CD4-positive, alpha-beta T cell (primary cell): ENCODE data around the gene DYNC1LI2. TPM values are rescaled to one million over a fixed set of nuclear protein-coding genes. Genes with fewer than 3 reads are reported as not detected.

ENCODE experiments used
- ATAC-seq: fragments of 200-7000 bp; cut with Tn5 transposase; one replicate; pipeline ENCODE4 v1.10.0; 2022; ENCODE audit warnings: mild to moderate bottlenecking; ENCODE audit not compliant: poor library complexity
- CTCF ChIA-PET: fragments of 350-600 bp; sonication (Branson Sonifier 250); formaldehyde crosslinking; loops from one replicate; lab custom pipeline; 2021; ENCODE audit warnings: antibody characterized with exemption, inconsistent platforms; lab: Charles Lee
- POLR2A ChIA-PET: fragments of 350-600 bp; sonication (Branson Sonifier 250); formaldehyde crosslinking; loops from one replicate; lab custom pipeline; 2021; ENCODE audit warnings: antibody characterized with exemption, inconsistent platforms; lab: Charles Lee
- DNase-seq, 14 experiments: peaks; one replicate each; pipeline ENCODE4 v3.0.0-alpha.2; 2013 to 2020; ENCODE audit warnings: mixed read lengths in 2 of 14
- H3K27ac ChIP-seq, 2 donors: one replicate each; pipeline versions ENCODE4 v1.5.1 to v1.7.0; 2013; ENCODE audit warnings: low read length in 2 of 2, low read depth in 1 of 2, mild to moderate bottlenecking in 1 of 2
- H3K27me3 ChIP-seq, 2 experiments: 1 replicate in 1 of 2; 2 replicates in 1 of 2; pipeline versions ENCODE4 v1.6.1 to v1.7.0; 2013; ENCODE audit warnings: low read length in 2 of 2, control low read depth in 1 of 2, mild to moderate bottlenecking in 1 of 2, moderate library complexity in 1 of 2; ENCODE audit not compliant: insufficient read depth in 2 of 2, control insufficient read depth in 1 of 2
- H3K36me3 ChIP-seq: one replicate; pipeline ENCODE4 v1.6.1; 2013; ENCODE audit warnings: low read length, control low read depth; ENCODE audit not compliant: insufficient read depth
- H3K4me1 ChIP-seq: one replicate; pipeline ENCODE4 v1.6.1; 2013; ENCODE audit warnings: low read length, control low read depth; ENCODE audit not compliant: insufficient read depth
- H3K4me3 ChIP-seq: one replicate; pipeline ENCODE4 v1.5.1; 2013; ENCODE audit warnings: mild to moderate bottlenecking, low read length, moderate library complexity
- H3K9me3 ChIP-seq, 2 experiments: 1 replicate in 1 of 2; 2 replicates in 1 of 2; pipeline versions ENCODE4 v1.6.1 to v1.7.0; 2013; ENCODE audit warnings: low read length in 2 of 2, mild to moderate bottlenecking in 2 of 2, control low read depth in 1 of 2, moderate library complexity in 1 of 2; ENCODE audit not compliant: control insufficient read depth in 1 of 2, insufficient read depth in 1 of 2
- H3K27ac Mint-ChIP-seq: one replicate; pipeline ENCODE4 v1.8.0; 2020; ENCODE audit warnings: mixed read lengths
- H3K27me3 Mint-ChIP-seq: one replicate; pipeline ENCODE4 v1.8.0; 2021; ENCODE audit warnings: mixed read lengths
- H3K36me3 Mint-ChIP-seq: one replicate; pipeline ENCODE4 v1.8.0; 2021; ENCODE audit warnings: low read depth, mixed read lengths
- H3K4me1 Mint-ChIP-seq: one replicate; pipeline ENCODE4 v1.8.0; 2021; ENCODE audit warnings: low read depth, mixed read lengths
- H3K4me3 Mint-ChIP-seq: one replicate; pipeline ENCODE4 v1.8.0; 2020; ENCODE audit warnings: mild to moderate bottlenecking, mixed read lengths
- H3K9me3 Mint-ChIP-seq: one replicate; pipeline ENCODE4 v1.8.0; 2020; ENCODE audit warnings: mixed read lengths
- intact Hi-C, 2 experiments: fragments of 100-400 bp; cut with DNase I in 1 of 2; cut with micrococcal nuclease in 1 of 2; formaldehyde crosslinking; loops; one replicate each; pipeline versions ENCODE4 v1.15.1 to v1.9.0; 2023 to 2025; cut with DNase I, micrococcal nuclease
- total RNA-seq, 174 experiments: library from RNA in 2 of 174; stranded (reverse) in 2 of 174; gene quantifications; one replicate each; pipeline ENCODE4 v1.2.3 and lab custom pipeline; 2021 to 2026
- TF ChIP-seq, protein P1 (sequence below): fragments of 200-600 bp; IDR thresholded peaks from one replicate; pipeline ENCODE4 v1.8.0; 2022; ENCODE audit warnings: antibody characterized with exemption, mild to moderate bottlenecking

DYNC1LI2 gene
- total RNA-seq, 2 experiments from 2014 or later: 81.8 to 82.4 TPM

DNA sequence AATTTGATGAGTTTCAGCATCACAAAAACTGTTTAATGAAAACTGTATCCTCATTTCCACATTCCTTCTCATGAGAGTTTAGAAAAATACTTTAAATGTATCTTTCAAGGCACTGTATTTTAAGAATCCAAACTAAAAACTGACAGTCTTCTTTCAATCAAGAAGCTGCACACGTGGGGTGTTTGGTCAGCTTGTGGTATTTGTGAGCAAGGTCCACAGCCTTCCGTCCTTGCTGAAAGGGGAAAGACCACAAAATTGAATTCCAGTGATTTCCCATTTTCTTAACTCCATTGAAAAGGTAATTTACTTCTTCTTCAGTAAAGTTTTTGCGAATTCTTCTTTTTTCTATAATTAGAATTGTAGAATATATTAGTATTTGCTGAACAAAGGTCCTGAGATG lies 3.4 kb upstream of the DYNC1LI2 start:
- peaks cover 19% of the 10 kb centered on the region for H3K27me3 Mint-ChIP-seq
- CTCF ChIA-PET: no interaction called here
- Histone ChIP-seq H3K9me3 (no peaks in the 10 kb centered on the region), H3K4me3 (no peak overlapping the region), H3K27ac (no peak overlapping the region), H3K36me3 (no peaks in the 10 kb centered on the region), H3K4me1 (peaks cover 20% of the 10 kb centered on the region), H3K27me3 (peaks cover 0 to 3% of the 10 kb centered on the region in 2 experiments)
- TF ChIP-seq, protein P1, sequence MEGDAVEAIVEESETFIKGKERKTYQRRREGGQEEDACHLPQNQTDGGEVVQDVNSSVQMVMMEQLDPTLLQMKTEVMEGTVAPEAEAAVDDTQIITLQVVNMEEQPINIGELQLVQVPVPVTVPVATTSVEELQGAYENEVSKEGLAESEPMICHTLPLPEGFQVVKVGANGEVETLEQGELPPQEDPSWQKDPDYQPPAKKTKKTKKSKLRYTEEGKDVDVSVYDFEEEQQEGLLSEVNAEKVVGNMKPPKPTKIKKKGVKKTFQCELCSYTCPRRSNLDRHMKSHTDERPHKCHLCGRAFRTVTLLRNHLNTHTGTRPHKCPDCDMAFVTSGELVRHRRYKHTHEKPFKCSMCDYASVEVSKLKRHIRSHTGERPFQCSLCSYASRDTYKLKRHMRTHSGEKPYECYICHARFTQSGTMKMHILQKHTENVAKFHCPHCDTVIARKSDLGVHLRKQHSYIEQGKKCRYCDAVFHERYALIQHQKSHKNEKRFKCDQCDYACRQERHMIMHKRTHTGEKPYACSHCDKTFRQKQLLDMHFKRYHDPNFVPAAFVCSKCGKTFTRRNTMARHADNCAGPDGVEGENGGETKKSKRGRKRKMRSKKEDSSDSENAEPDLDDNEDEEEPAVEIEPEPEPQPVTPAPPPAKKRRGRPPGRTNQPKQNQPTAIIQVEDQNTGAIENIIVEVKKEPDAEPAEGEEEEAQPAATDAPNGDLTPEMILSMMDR: no peak
- ATAC-seq (no peak), DNase-seq (no peak)
- intact Hi-C loops: loop anchor here (5.0 kb wide), 3 partner anchors 148 to 807 kb away; partner anchors contain the start of genes CIAO2B (in 1 of the 2) and CTCF (in 1 of the 2)
- no peaks in the 10 kb centered on the region for H3K9me3 Mint-ChIP-seq
- POLR2A ChIA-PET: no interaction called here
- H3K27ac Mint-ChIP-seq: no peak overlapping the region
- peaks cover 16% of the 10 kb centered on the region for H3K4me1 Mint-ChIP-seq
- H3K4me3 Mint-ChIP-seq: no peak overlapping the region
- peaks cover 12% of the 10 kb centered on the region for H3K36me3 Mint-ChIP-seq

DNA sequence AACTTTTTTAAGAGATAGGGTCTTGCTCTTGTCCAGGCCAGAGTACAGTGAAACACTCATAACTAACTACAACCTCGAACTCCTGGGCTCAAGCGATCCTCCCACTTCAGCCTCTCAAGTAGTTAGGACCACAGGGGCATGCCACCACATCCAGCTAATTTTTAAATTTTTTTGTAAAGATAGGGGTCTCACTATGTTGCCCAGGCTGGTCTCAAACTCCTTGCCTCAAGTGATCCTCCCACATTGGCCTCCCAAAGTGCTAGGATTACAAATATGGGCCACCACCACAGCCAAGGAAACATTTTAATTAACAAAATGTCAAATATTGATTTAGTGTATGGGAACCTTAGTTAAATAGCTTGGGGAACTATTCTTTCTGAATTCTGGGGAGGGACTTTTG lies 2.8 kb upstream of the DYNC1LI2 start:
- Mint-ChIP-seq H3K27me3 (peaks cover 19% of the 10 kb centered on the region), H3K36me3 (peaks cover 18% of the 10 kb centered on the region), H3K27ac (no peak overlapping the region), H3K4me1 (peaks cover 23% of the 10 kb centered on the region), H3K4me3 (no peak overlapping the region), H3K9me3 (no peaks in the 10 kb centered on the region)
- Histone ChIP-seq H3K4me1 (peaks cover 23% of the 10 kb centered on the region), H3K27me3 (peaks cover 0 to 3% of the 10 kb centered on the region in 2 experiments), H3K9me3 (no peaks in the 10 kb centered on the region), H3K4me3 (no peak overlapping the region), H3K36me3 (peaks cover 2% of the 10 kb centered on the region), H3K27ac (no peak overlapping the region)
- ATAC-seq: no peak
- TF ChIP-seq, protein P1: no peak
- intact Hi-C loops: loop anchor here (5.0 kb wide), 3 partner anchors 147 to 808 kb away; partner anchors contain the start of genes CIAO2B (in 1 of the 2) and CTCF (in 1 of the 2)
- DNase-seq: no peak
- POLR2A ChIA-PET: no interaction called here
- CTCF ChIA-PET: no interaction called here

DNA sequence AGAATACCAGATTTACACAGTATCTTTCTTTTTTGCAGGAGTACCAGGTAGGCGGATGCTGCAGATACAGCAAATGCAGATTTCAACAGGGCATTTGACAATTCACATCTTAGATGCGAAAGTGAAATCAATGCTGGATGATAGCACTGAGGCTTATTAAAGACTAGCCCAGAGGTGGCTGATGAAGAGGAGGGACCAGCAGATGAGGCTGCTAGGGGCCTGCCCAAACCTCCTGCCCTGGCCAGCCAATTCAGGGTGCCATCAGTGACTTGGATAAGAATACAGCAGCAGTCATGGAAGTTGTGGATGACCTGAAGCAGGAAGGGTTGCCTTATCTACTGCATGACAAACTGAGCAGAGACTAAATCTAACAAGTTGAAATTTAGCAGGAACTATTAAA lies 1.5 kb upstream of the DYNC1LI2 start:
- Mint-ChIP-seq H3K4me3 (peak overlapping the region; percentile 75), H3K36me3 (peaks cover 29% of the 10 kb centered on the region), H3K27me3 (peaks cover 19% of the 10 kb centered on the region), H3K9me3 (no peaks in the 10 kb centered on the region), H3K4me1 (peaks cover 32% of the 10 kb centered on the region), H3K27ac (no peak overlapping the region)
- Histone ChIP-seq H3K4me1 (peaks cover 27% of the 10 kb centered on the region), H3K27ac (no peak overlapping the region), H3K4me3 (no peak overlapping the region), H3K27me3 (peaks cover 0 to 3% of the 10 kb centered on the region in 2 experiments), H3K9me3 (no peaks in the 10 kb centered on the region), H3K36me3 (peaks cover 12% of the 10 kb centered on the region)
- ChIA-PET CTCF (interaction anchor here (2.0 kb wide), 1 partner anchor 78 kb away, joined by 9 read pairs; the partner anchor contains the start of gene NAE1), POLR2A (interaction anchor here (2.4 kb wide), 1 partner anchor 78 kb away, joined by 13 read pairs; the partner anchor contains the start of gene NAE1)
- intact Hi-C loops: loop anchor here (5.0 kb wide), 3 partner anchors 146 to 809 kb away; partner anchors contain the start of genes CIAO2B (in 1 of the 2) and CTCF (in 1 of the 2)
- ATAC-seq: no peak
- TF ChIP-seq, protein P1: no peak
- DNase-seq: no peak
